GM10266 (cell line): Measurements from ENCODE around the gene FAM229A.

Experiments used
- DNase-seq: peaks from one replicate; pipeline ENCODE4 v3.0.0; 2012; ENCODE audit errors: extremely low spot score
- CTCF ChIP-seq: IDR thresholded peaks from 2 replicates; pipeline ENCODE4 v1.5.1; 2012; ENCODE audit warnings: mild to moderate bottlenecking, low read depth; ENCODE audit not compliant: control insufficient read depth, insufficient read depth; ENCODE audit errors: missing control alignments

Gene FAM229A

GRCh38 chr1:32392325-32392724, 30.0 kb upstream of the FAM229A start:
- TF ChIP-seq CTCF, result no peak
- no peak for DNase-seq

- no peak for DNase-seq
- no peak for TF ChIP-seq CTCF
These were observed 28.9 kb upstream of the FAM229A start for GRCh38 chr1:32390904-32391870.

GRCh38 chr1:32388641-32389040, 26.4 kb upstream of the FAM229A start:
- no peak for DNase-seq
- no peak for TF ChIP-seq CTCF

- no peak for DNase-seq
- TF ChIP-seq CTCF, result no peak
These were observed 24.5 kb upstream of the FAM229A start for GRCh38 chr1:32386676-32387392.

- TF ChIP-seq CTCF, result no peak
- DNase-seq, result no peak
These were observed 17.8 kb upstream of the FAM229A start for GRCh38 chr1:32380057-32380456.

GRCh38 chr1:32377541-32378220, 15.4 kb upstream of the FAM229A start:
- no peak for DNase-seq

More at GRCh38 chr1:32377541-32378220, 15.4 kb upstream of the FAM229A start:
- TF ChIP-seq CTCF, result no peak
